Measurements from ENCODE around the gene NDRG3. TPM values are rescaled to one million over a fixed set of nuclear protein-coding genes. Genes with fewer than 3 reads are reported as not detected.
A peak's percentile ranks its signal among the peaks of the same experiment; 100 is the strongest.

Gene NDRG3
- total RNA-seq: 10 to 100 TPM; 32.8 to 33.7 TPM

- peak within 1 kb of the TSS; percentile 64 for H3K27ac Mint-ChIP-seq
- POLR2A ChIA-PET: interaction anchor here (0.6 to 3.3 kb wide), 11 partner anchors 9 to 1004 kb away, joined by 3 to 21 read pairs (median 4); partner anchors contain the start of genes DSN1, RBM39 and SLA2
- DNase-seq: peak; percentile 94
- H3K4me1 Mint-ChIP-seq: peaks cover 27% of the 10 kb centered on the region
- CTCF ChIA-PET: interaction anchor here (0.6 to 2.8 kb wide), 10 partner anchors 9 to 100 kb away, joined by 3 to 25 read pairs (median 5); partner anchors contain the start of genes DSN1 and SLA2
- no peaks in the 10 kb centered on the region for H3K9me3 Mint-ChIP-seq
- peaks cover 10% of the 10 kb centered on the region for H3K36me3 Mint-ChIP-seq (ENCODE audit: low read depth)
- peak within 1 kb of the TSS; percentile 82 for H3K4me3 Mint-ChIP-seq
- H3K27me3 Mint-ChIP-seq: no peaks in the 10 kb centered on the region
Measured at GRCh38 chr20:36745927-36746659, at the start of gene NDRG3. NDRG3 (minus strand) TSS chr20:36746090; CDS start chr20:36721735, 24,355 bp downstream.

DNA sequence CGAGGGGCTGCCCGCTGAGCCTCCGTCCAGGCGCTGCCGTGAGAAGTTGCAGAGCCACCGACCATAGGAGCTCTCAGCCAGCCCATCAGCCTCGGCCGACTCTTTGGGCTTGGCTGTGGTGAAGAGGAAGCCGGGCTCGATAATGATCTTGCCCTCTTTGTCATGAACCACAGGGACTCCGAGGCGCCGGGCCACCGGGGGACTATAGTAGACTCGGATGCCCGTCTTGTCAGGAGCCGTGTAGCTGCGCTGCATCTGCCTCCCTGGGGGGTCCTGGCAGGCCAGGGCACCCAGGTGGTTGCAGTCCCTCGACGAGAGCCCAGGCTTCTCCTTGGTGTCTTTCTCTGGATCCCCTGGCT, 48.2 kb upstream of the NDRG3 start:
- DNase-seq: no peak
- Mint-ChIP-seq H3K4me3 (no peak overlapping the region), H3K9me3 (no peaks in the 10 kb centered on the region), H3K36me3 (ENCODE audit: low read depth) (no peaks in the 10 kb centered on the region), H3K4me1 (no peaks in the 10 kb centered on the region), H3K27ac (no peak overlapping the region), H3K27me3 (no peaks in the 10 kb centered on the region)
- ChIA-PET CTCF (no interaction called here), POLR2A (no interaction called here)

- Mint-ChIP-seq H3K4me1 (no peaks in the 10 kb centered on the region), H3K9me3 (no peaks in the 10 kb centered on the region), H3K27ac (no peak overlapping the region), H3K36me3 (ENCODE audit: low read depth) (no peaks in the 10 kb centered on the region), H3K4me3 (no peak overlapping the region), H3K27me3 (no peaks in the 10 kb centered on the region)
- DNase-seq: no peak
- POLR2A ChIA-PET: no interaction called here
- CTCF ChIA-PET: interaction anchor here (1.3 to 3.6 kb wide), 2 partner anchors 15 to 90 kb away, joined by 3 to 14 read pairs; no protein-coding TSS in a partner anchor
Measured at GRCh38 chr20:36793294-36794115, 47.6 kb upstream of the NDRG3 start.

- Mint-ChIP-seq H3K4me1 (no peaks in the 10 kb centered on the region), H3K27me3 (no peaks in the 10 kb centered on the region), H3K27ac (no peak overlapping the region), H3K36me3 (ENCODE audit: low read depth) (no peaks in the 10 kb centered on the region), H3K9me3 (no peaks in the 10 kb centered on the region), H3K4me3 (no peak overlapping the region)
- POLR2A ChIA-PET: no interaction called here
- DNase-seq: no peak
- CTCF ChIA-PET: interaction anchor here (0.6 to 3.6 kb wide), 3 partner anchors 16 to 91 kb away, joined by 3 to 14 read pairs (median 3); no protein-coding TSS in a partner anchor
Measured at GRCh38 chr20:36792422-36792821, 46.5 kb upstream of the NDRG3 start.

GRCh38 chr20:36791862-36792261, 46.0 kb upstream of the NDRG3 start:
- H3K36me3 Mint-ChIP-seq (ENCODE audit: low read depth): no peaks in the 10 kb centered on the region
- no peaks in the 10 kb centered on the region for H3K9me3 Mint-ChIP-seq
- H3K27ac Mint-ChIP-seq: no peak overlapping the region
- H3K4me1 Mint-ChIP-seq: no peaks in the 10 kb centered on the region
- DNase-seq: no peak
- ChIA-PET CTCF (interaction anchor here (0.6 to 3.6 kb wide), 2 partner anchors 17 to 86 kb away, joined by 3 to 14 read pairs; no protein-coding TSS in a partner anchor), POLR2A (no interaction called here)
- H3K27me3 Mint-ChIP-seq: no peaks in the 10 kb centered on the region
- no peak overlapping the region for H3K4me3 Mint-ChIP-seq

DNA sequence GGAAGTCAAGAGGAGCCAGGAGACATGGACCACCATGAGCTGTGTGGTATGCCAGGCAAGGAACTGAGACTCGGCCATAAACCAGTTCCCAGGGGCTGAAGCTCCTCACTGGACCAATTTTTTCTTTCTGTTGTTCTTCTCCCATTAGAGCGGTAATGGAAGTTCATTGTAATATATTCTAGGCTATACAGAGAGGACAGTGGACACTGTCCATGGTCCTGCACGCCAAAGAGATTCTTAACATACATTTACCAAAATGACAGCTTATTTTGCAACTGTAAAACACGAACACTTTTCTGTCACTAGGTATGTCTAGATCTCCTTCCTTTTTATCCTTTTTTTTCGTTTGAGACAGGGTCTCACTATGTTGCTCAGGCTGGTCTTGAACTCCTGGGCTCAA, 40.8 kb upstream of the NDRG3 start:
- ChIA-PET CTCF (interaction anchor here (1.2 kb wide), 1 partner anchor 22 kb away, joined by 4 read pairs; no protein-coding TSS in a partner anchor), POLR2A (interaction anchor here (0.5 kb wide), 1 partner anchor 113 kb away, joined by 3 read pairs; no protein-coding TSS in a partner anchor)
- DNase-seq: no peak
- H3K4me1 Mint-ChIP-seq: no peaks in the 10 kb centered on the region
- no peaks in the 10 kb centered on the region for H3K27me3 Mint-ChIP-seq
- H3K4me3 Mint-ChIP-seq: no peak overlapping the region
- H3K9me3 Mint-ChIP-seq: no peaks in the 10 kb centered on the region
- no peak overlapping the region for H3K27ac Mint-ChIP-seq
- H3K36me3 Mint-ChIP-seq (ENCODE audit: low read depth): no peaks in the 10 kb centered on the region

- no peaks in the 10 kb centered on the region for H3K4me1 Mint-ChIP-seq
- H3K9me3 Mint-ChIP-seq: no peaks in the 10 kb centered on the region
- H3K4me3 Mint-ChIP-seq: no peak overlapping the region
- DNase-seq: no peak
- ChIA-PET POLR2A (interaction anchor here (0.5 kb wide), 1 partner anchor 113 kb away, joined by 3 read pairs; no protein-coding TSS in a partner anchor), CTCF (interaction anchor here (1.2 kb wide), 1 partner anchor 22 kb away, joined by 4 read pairs; no protein-coding TSS in a partner anchor)
- no peak overlapping the region for H3K27ac Mint-ChIP-seq
- no peaks in the 10 kb centered on the region for H3K27me3 Mint-ChIP-seq
- H3K36me3 Mint-ChIP-seq (ENCODE audit: low read depth): no peaks in the 10 kb centered on the region
Measured at GRCh38 chr20:36786246-36786645, 40.4 kb upstream of the NDRG3 start.

DNA sequence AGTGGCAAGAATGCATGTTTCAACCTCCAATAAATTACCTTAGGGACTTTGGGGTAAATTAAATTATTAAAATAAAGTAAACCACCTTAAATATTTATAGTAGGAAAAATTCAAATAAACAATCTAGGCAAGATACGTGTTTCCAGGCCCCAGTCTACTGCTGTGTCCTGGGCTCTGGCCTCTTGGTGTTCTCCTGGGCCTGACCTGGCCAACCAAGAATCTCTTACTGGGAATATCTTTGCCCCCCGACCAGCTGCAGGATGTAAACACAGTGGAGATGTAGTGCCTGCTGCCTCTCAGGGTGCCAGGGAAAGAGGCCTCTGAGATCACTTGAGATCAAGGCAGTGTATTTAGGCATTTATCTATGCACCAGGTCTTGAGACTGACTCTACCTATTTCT, 39.4 kb upstream of the NDRG3 start:
- Mint-ChIP-seq H3K9me3 (no peaks in the 10 kb centered on the region), H3K27ac (no peak overlapping the region), H3K27me3 (no peaks in the 10 kb centered on the region), H3K4me1 (no peaks in the 10 kb centered on the region), H3K4me3 (no peak overlapping the region), H3K36me3 (ENCODE audit: low read depth) (no peaks in the 10 kb centered on the region)
- DNase-seq: no peak
- ChIA-PET POLR2A (no interaction called here), CTCF (no interaction called here)

DNA sequence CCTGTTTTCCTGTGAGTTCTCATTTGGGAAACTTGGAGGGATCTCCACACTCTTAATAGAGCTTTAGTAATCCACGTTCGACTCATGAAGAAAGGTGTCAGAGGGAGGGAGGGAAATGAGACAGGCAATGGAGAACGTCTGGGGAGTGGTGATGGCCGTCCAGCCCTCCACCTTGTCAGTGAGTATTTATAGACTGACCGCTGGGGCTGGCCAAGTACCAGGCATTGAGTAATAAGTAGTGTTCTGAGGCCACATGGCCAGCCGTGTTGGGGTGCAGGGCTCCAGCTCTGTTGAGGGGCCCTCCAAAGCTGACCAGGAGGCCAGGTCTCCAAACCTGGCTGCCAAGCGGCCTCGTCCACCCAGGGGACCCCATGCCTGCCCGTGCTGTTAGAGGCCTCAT, 39.0 kb upstream of the NDRG3 start:
- no peaks in the 10 kb centered on the region for H3K36me3 Mint-ChIP-seq (ENCODE audit: low read depth)
- H3K27me3 Mint-ChIP-seq: no peaks in the 10 kb centered on the region
- no peak for DNase-seq
- CTCF ChIA-PET: interaction anchor here (0.9 kb wide), 1 partner anchor 11 kb away, joined by 3 read pairs; the partner anchor contains the start of gene DSN1
- no peaks in the 10 kb centered on the region for H3K9me3 Mint-ChIP-seq
- H3K27ac Mint-ChIP-seq: no peak overlapping the region
- POLR2A ChIA-PET: no interaction called here
- no peaks in the 10 kb centered on the region for H3K4me1 Mint-ChIP-seq
- H3K4me3 Mint-ChIP-seq: no peak overlapping the region

DNA sequence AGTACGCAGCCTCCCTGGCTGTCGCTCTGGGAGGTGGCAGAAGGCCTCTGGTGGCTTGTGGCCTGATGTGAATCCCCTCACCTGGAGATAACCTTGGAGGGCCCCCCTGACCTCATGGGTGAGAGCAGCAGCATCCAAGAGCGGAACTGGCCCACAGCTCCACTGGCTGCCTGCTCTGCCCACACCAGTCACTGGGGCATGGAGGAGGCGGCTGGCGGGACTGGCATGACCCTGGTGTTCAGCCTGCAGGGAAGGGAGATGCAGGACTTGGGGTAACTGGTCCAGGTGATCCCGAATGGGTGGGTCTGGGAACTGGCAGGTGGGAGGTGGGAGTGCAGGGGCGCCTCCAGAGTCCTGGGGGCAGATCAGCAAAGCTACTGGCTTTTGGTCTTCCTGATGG, 38.2 kb upstream of the NDRG3 start:
- ChIA-PET CTCF (interaction anchor here (0.9 kb wide), 1 partner anchor 10 kb away, joined by 3 read pairs; the partner anchor contains the start of gene DSN1), POLR2A (no interaction called here)
- Mint-ChIP-seq H3K27ac (no peak overlapping the region), H3K9me3 (no peaks in the 10 kb centered on the region), H3K4me1 (no peaks in the 10 kb centered on the region), H3K4me3 (no peak overlapping the region), H3K27me3 (peaks cover under 1% of the 10 kb centered on the region), H3K36me3 (ENCODE audit: low read depth) (no peaks in the 10 kb centered on the region)
- DNase-seq: no peak

DNA sequence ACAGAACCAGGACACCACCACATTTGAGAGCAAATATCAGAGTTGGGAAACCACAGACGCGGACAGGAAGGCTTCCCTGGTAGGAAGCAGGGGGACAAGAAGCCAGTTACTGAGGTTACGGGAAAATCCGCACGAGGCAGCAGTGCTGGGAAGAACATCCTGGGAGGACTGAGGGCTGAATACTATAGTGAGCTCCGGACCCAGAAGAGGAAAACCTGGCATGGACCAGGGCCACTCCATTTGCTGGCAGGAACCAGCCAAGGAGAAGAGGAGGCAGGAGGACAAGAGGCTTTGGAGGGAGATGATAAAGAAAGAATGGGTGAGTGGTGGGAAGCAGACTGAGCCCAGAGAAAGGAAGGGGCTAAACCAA, 33.8 kb upstream of the NDRG3 start:
- no peaks in the 10 kb centered on the region for H3K9me3 Mint-ChIP-seq

DNA sequence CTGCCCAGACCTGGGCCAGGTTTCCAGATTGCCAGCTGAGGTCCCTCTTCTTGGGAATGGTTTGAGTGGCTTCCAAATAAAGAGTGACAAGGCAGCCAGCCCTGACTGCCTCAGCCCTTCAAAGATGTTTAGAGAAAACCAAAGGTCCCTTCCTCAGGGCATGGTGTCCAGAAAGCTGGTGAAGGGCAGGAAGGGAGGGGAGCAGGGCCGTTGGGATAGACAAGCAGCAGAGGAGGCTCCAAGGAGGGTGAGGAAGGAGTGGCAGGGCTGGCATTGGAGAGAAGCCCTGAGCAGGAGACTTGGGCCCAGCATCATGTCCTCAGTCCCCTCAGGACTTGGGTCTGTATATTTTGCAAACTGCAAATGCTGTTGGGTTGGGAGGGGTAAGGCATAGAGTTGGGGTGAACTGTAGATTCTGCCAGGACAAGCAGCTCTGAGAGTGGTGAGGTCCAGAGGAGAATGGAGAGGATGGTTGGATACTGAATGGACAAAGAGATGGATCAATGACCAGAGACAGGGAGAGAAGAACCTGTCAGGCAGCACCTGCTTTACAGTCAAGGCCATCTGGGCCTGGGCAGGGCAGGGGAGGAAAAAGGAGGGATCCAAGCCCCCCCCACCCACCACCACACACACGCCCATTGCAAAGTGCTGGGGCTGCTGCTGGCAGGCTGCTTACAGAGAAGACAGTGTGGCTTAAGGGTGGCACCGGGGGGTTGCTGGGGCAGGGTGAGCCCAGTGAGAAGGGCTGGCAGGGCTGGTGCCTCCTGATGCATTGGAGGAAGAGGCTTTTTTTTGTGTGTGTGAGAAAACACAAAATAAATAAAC, 33.2 kb upstream of the NDRG3 start:
- Mint-ChIP-seq H3K27ac (no peak overlapping the region), H3K4me3 (no peak overlapping the region), H3K9me3 (no peaks in the 10 kb centered on the region), H3K36me3 (ENCODE audit: low read depth) (no peaks in the 10 kb centered on the region), H3K27me3 (peaks cover 5% of the 10 kb centered on the region), H3K4me1 (peaks cover 2% of the 10 kb centered on the region)
- ChIA-PET POLR2A (no interaction called here), CTCF (no interaction called here)
- DNase-seq: no peak

More for the DNA sequence above, 33.8 kb upstream of the NDRG3 start:
- ChIA-PET POLR2A (no interaction called here), CTCF (no interaction called here)
- Mint-ChIP-seq H3K4me3 (no peak overlapping the region), H3K4me1 (peaks cover 2% of the 10 kb centered on the region), H3K36me3 (ENCODE audit: low read depth) (no peaks in the 10 kb centered on the region), H3K27me3 (peaks cover 5% of the 10 kb centered on the region), H3K27ac (no peak overlapping the region)
- no peak for DNase-seq
